Measurements from ENCODE around the gene USH2A.

Gene USH2A

GRCh38 chr1:216285052-216285451 is 138.2 kb downstream of the USH2A start:
- no peak for DNase-seq (ENCODE audit: low read depth)

GRCh38 chr1:216281757-216282156 is 141.5 kb downstream of the USH2A start:
- DNase-seq (ENCODE audit: low read depth): no peak

- no peak for DNase-seq (ENCODE audit: low read depth)
Observed at GRCh38 chr1:216270086-216270773, 153.0 kb downstream of the USH2A start.

- DNase-seq (ENCODE audit: low read depth): no peak
Observed at GRCh38 chr1:216261631-216262030, 161.6 kb downstream of the USH2A start.

GRCh38 chr1:216258856-216259255 is 164.4 kb downstream of the USH2A start:
- DNase-seq (ENCODE audit: low read depth): no peak

GRCh38 chr1:216258386-216258785 is 164.9 kb downstream of the USH2A start:
- no peak for DNase-seq (ENCODE audit: low read depth)

- no peak for DNase-seq (ENCODE audit: low read depth)
Observed at GRCh38 chr1:216250861-216251260, 172.4 kb downstream of the USH2A start.

- no peak for DNase-seq (ENCODE audit: low read depth)
Observed at GRCh38 chr1:216248628-216249027, 174.6 kb downstream of the USH2A start.

- DNase-seq (ENCODE audit: low read depth): no peak
Observed at GRCh38 chr1:216247937-216248336, 175.3 kb downstream of the USH2A start.

GRCh38 chr1:216246577-216247203 is 176.6 kb downstream of the USH2A start:
- no peak for DNase-seq (ENCODE audit: low read depth)

- no peak for DNase-seq (ENCODE audit: low read depth)
Observed at GRCh38 chr1:216238844-216239243, 184.4 kb downstream of the USH2A start.

- DNase-seq (ENCODE audit: low read depth): no peak
Observed at GRCh38 chr1:216237927-216238542, 185.2 kb downstream of the USH2A start.

- no peak for DNase-seq (ENCODE audit: low read depth)
Observed at GRCh38 chr1:216224233-216224632, 199.0 kb downstream of the USH2A start.

- no peak for DNase-seq (ENCODE audit: low read depth)
Observed at GRCh38 chr1:216223486-216223885, 199.8 kb downstream of the USH2A start.

GRCh38 chr1:216222288-216222687 is 201.0 kb downstream of the USH2A start:
- no peak for DNase-seq (ENCODE audit: low read depth)

GRCh38 chr1:216221260-216221700 is 202.0 kb downstream of the USH2A start:
- DNase-seq (ENCODE audit: low read depth): peak; percentile 66

- no peak for DNase-seq (ENCODE audit: low read depth)
Observed at GRCh38 chr1:216216305-216216704, 206.9 kb downstream of the USH2A start.

- DNase-seq (ENCODE audit: low read depth): no peak
Observed at GRCh38 chr1:216215169-216215568, 208.1 kb downstream of the USH2A start.

- DNase-seq (ENCODE audit: low read depth): no peak
Observed at GRCh38 chr1:216212826-216213225, 210.4 kb downstream of the USH2A start.

GRCh38 chr1:216210081-216210480 is 213.2 kb downstream of the USH2A start:
- DNase-seq (ENCODE audit: low read depth): no peak

GRCh38 chr1:216209125-216209524 is 214.1 kb downstream of the USH2A start:
- no peak for DNase-seq (ENCODE audit: low read depth)

- DNase-seq (ENCODE audit: low read depth): no peak
Observed at GRCh38 chr1:216207154-216207553, 216.1 kb downstream of the USH2A start.

- DNase-seq (ENCODE audit: low read depth): no peak
Observed at GRCh38 chr1:216205176-216205575, 218.1 kb downstream of the USH2A start.
